Large intestine (tissue), 3 donors: ENCODE results near the gene MRTFB. TPM values are rescaled to one million over a fixed set of nuclear protein-coding genes. Genes with fewer than 3 reads are reported as not detected.
A peak's percentile ranks its signal among the peaks of the same experiment; 100 is the strongest.

Experiments used
- DNase-seq, 2 donors: peaks; one replicate each; pipeline versions ENCODE4 v3.0.0 to v3.0.0-alpha.2; 2013
- H3K27ac ChIP-seq: one replicate; pipeline ENCODE4 v1.5.1; 2013; ENCODE audit warnings: low read length
- H3K27me3 ChIP-seq: 2 replicates; pipeline ENCODE4 v1.6.1; 2013; ENCODE audit warnings: low read length; ENCODE audit not compliant: control insufficient read depth, insufficient read depth
- H3K36me3 ChIP-seq: 2 replicates; pipeline ENCODE4 v1.6.1; 2013; ENCODE audit warnings: low read length; ENCODE audit not compliant: control insufficient read depth, insufficient read depth
- H3K4me1 ChIP-seq: one replicate; pipeline ENCODE4 v1.6.1; 2013; ENCODE audit warnings: low read length; ENCODE audit not compliant: control insufficient read depth, insufficient read depth
- H3K4me3 ChIP-seq: one replicate; pipeline ENCODE4 v1.5.1; 2013; ENCODE audit warnings: low read length
- H3K9me3 ChIP-seq: one replicate; pipeline ENCODE4 v1.6.1; 2013; ENCODE audit warnings: mild to moderate bottlenecking, low read depth, low read length, moderate library complexity; ENCODE audit not compliant: control insufficient read depth
- WGBS: methylation state at CpG from one replicate; pipeline ENCODE4 v1.1.5; 2013; ENCODE audit warnings: low lambda C conversion rate; ENCODE audit not compliant: insufficient coverage; 5-methylcytosine and 5-hydroxymethylcytosine counted together
- polyA plus RNA-seq: library from polyadenylated mRNA; unstranded; fragments of 120-200 nt; gene quantifications from one replicate; pipeline ENCODE4 v1.2.1, GENCODE V29; 2013

Gene MRTFB
- polyA plus RNA-seq, 1 donor = 20.6 TPM

DNA sequence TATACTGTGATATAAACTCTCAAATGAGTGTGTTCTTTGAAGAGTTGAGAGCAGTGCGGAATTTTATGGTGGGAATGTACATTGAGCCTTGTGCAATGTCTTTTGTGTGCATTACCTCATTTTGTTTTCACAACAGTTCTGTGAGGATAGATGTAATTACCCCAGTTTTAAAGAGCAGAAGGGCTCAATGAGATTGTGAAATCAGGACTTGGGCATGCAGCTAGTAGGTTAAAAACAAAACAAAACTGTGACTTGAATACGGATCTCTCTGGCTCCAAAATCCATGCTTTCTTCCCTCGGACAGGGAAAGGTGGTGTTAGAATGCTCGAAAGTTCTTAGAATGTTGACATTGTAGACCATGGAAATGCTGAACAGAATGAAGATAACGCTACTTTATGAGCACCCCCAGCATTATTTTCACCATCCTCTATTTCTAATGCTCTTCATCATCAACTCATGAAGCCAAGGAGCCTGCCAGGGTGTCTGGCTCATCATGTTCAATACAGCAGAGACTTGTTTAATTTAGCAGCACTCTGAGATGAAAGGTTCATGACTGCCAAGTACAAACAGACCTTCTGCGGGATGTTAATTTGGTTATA lies 17.1 kb downstream of the MRTFB start:
- Histone ChIP-seq H3K36me3 (peaks cover 3% of the 10 kb centered on the region), H3K27ac (peak overlapping the region; percentile 50), H3K4me3 (no peak overlapping the region), H3K9me3 (no peaks in the 10 kb centered on the region), H3K4me1 (peaks cover 26% of the 10 kb centered on the region), H3K27me3 (no peaks in the 10 kb centered on the region)
- 38% methylated on average over 2 of the region's 6 CpGs for whole genome bisulfite sequencing
- peak; percentile 79 to 89 for DNase-seq

GRCh38 chr16:14089283-14089823 lies 18.2 kb downstream of the MRTFB start:
- WGBS = no CpG with 5 or more reads among the region's 1 CpG
- no peak overlapping the region for H3K27ac ChIP-seq
- no peaks in the 10 kb centered on the region for H3K36me3 ChIP-seq
- no peaks in the 10 kb centered on the region for H3K9me3 ChIP-seq
- H3K27me3 ChIP-seq = no peaks in the 10 kb centered on the region
- no peak for DNase-seq
- H3K4me1 ChIP-seq = peaks cover 26% of the 10 kb centered on the region
- H3K4me3 ChIP-seq = no peak overlapping the region

- DNase-seq = no peak
- H3K4me1 ChIP-seq = peaks cover 30% of the 10 kb centered on the region
- no peaks in the 10 kb centered on the region for H3K9me3 ChIP-seq
- H3K36me3 ChIP-seq = no peaks in the 10 kb centered on the region
- no peak overlapping the region for H3K27ac ChIP-seq
- no peaks in the 10 kb centered on the region for H3K27me3 ChIP-seq
- H3K4me3 ChIP-seq = no peak overlapping the region
Measured at GRCh38 chr16:14092561-14092960, 21.4 kb downstream of the MRTFB start.

GRCh38 chr16:14095883-14096551 lies 24.9 kb downstream of the MRTFB start:
- H3K27ac ChIP-seq = no peak overlapping the region
- no peak overlapping the region for H3K4me3 ChIP-seq
- no peaks in the 10 kb centered on the region for H3K27me3 ChIP-seq
- no peak for DNase-seq
- H3K36me3 ChIP-seq = no peaks in the 10 kb centered on the region
- H3K4me1 ChIP-seq = peaks cover 15% of the 10 kb centered on the region
- no peaks in the 10 kb centered on the region for H3K9me3 ChIP-seq
- 55% methylated on average over 2 of the region's 9 CpGs for WGBS

GRCh38 chr16:14097182-14097959 lies 26.3 kb downstream of the MRTFB start:
- H3K36me3 ChIP-seq = no peaks in the 10 kb centered on the region
- H3K4me3 ChIP-seq = no peak overlapping the region
- H3K27ac ChIP-seq = peak overlapping the region; percentile 50
- no peaks in the 10 kb centered on the region for H3K9me3 ChIP-seq
- H3K27me3 ChIP-seq = no peaks in the 10 kb centered on the region
- DNase-seq = peak; percentile 81 to 95
- whole genome bisulfite sequencing = no CpG with 5 or more reads among the region's 4 CpGs
- peaks cover 16% of the 10 kb centered on the region for H3K4me1 ChIP-seq

DNA sequence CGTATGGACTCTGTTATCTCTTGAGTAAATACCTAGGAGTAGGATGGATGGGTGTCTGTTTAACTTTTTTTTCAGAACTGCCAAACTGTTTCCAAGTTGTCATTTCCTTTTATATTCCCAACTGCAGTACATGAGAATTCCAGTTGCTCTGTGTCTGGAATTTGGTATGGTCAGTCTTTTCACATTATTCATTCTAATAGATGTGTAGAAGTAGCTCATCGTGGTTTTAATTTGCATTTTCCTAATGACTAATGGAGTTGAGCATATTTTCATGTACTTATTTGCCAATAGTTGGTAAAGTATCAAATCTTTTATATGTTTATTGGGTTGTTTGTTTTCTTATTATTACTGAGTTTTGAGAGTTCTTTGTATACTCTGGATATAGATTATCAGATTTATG lies 27.0 kb downstream of the MRTFB start:
- no peak for DNase-seq

GRCh38 chr16:14100825-14101224 lies 29.7 kb downstream of the MRTFB start:
- Histone ChIP-seq H3K4me1 (peaks cover 22% of the 10 kb centered on the region), H3K9me3 (no peaks in the 10 kb centered on the region), H3K27ac (no peak overlapping the region), H3K27me3 (no peaks in the 10 kb centered on the region), H3K36me3 (peaks cover 2% of the 10 kb centered on the region), H3K4me3 (no peak overlapping the region)
- no peak for DNase-seq
- 79% methylated on average over 2 of the region's 2 CpGs for WGBS

More for the DNA sequence above, 27.0 kb downstream of the MRTFB start:
- peaks cover 23% of the 10 kb centered on the region for H3K4me1 ChIP-seq
- H3K4me3 ChIP-seq = no peak overlapping the region
- H3K27ac ChIP-seq = peak overlapping the region; percentile 50
- 0% methylated on average over 1 of the region's 2 CpGs for WGBS
- no peaks in the 10 kb centered on the region for H3K36me3 ChIP-seq
- no peaks in the 10 kb centered on the region for H3K9me3 ChIP-seq
- H3K27me3 ChIP-seq = no peaks in the 10 kb centered on the region

GRCh38 chr16:14101415-14101814 lies 30.3 kb downstream of the MRTFB start:
- Histone ChIP-seq H3K27me3 (no peaks in the 10 kb centered on the region), H3K4me1 (peaks cover 19% of the 10 kb centered on the region), H3K9me3 (no peaks in the 10 kb centered on the region), H3K27ac (no peak overlapping the region), H3K4me3 (no peak overlapping the region), H3K36me3 (peaks cover 2% of the 10 kb centered on the region)
- no peak for DNase-seq

- WGBS = no CpG with 5 or more reads among the region's 2 CpGs
Measured at GRCh38 chr16:14102925-14103720, 32.0 kb downstream of the MRTFB start.

GRCh38 chr16:14104066-14104465 lies 32.9 kb downstream of the MRTFB start:
- DNase-seq = no peak
- Histone ChIP-seq H3K27me3 (no peaks in the 10 kb centered on the region), H3K27ac (no peak overlapping the region), H3K4me1 (peaks cover 12% of the 10 kb centered on the region), H3K9me3 (no peaks in the 10 kb centered on the region), H3K36me3 (peaks cover 2% of the 10 kb centered on the region), H3K4me3 (no peak overlapping the region)

More at GRCh38 chr16:14102925-14103720, 32.0 kb downstream of the MRTFB start:
- Histone ChIP-seq H3K9me3 (no peaks in the 10 kb centered on the region), H3K36me3 (peaks cover 2% of the 10 kb centered on the region), H3K4me3 (no peak overlapping the region), H3K4me1 (peaks cover 12% of the 10 kb centered on the region), H3K27ac (no peak overlapping the region), H3K27me3 (no peaks in the 10 kb centered on the region)
- peak in 1 of 2 donors; percentile 47 for DNase-seq
